ENCODE measurements around the gene CACNA1A. TPM values are rescaled to one million over a fixed set of nuclear protein-coding genes. Genes with fewer than 3 reads are reported as not detected.
"Not testable (repeated sequence)": the region's sequence is repeated elsewhere in the genome, so short reads cannot be mapped to it uniquely, and the experiment has no call there.

Gene CACNA1A
- total RNA-seq, 1 experiment from 2014 or later = not detected

DNA sequence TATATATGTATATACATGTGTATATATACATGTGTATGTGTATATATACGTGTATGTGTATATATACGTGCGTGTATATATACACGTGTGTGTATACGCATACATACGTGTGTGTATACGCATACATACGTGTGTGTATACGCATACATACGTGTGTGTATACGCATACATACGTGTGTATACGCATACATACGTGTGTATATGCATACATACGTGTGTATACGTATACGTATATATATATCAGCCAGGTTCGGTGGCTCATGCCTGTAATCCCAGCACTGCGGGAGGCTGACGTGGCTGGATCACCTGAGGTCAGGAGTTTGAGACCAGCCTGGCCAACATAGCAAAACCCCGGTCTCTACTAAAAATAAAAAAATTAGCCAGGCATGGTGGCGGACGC, 321.4 kb downstream of the CACNA1A start:
- H3K27ac ChIP-seq (ENCODE audit: low read length); H3K79me2 ChIP-seq (ENCODE audit: low read length); H3K4me3 ChIP-seq (ENCODE audit: low read length); H3K9ac ChIP-seq (ENCODE audit: low read length); H3K36me3 ChIP-seq (ENCODE audit: insufficient read depth, low read length); H3K27me3 ChIP-seq (ENCODE audit: low read length); H4K20me1 ChIP-seq (ENCODE audit: insufficient read depth, low read depth, low read length); DNase-seq; H3K4me2 ChIP-seq (ENCODE audit: low read depth, low read length, poor library complexity, severe bottlenecking); H3K9me2 ChIP-seq (replicated peaks; ENCODE audit: insufficient read depth, low read length); H2AFZ ChIP-seq (ENCODE audit: low read length); H3K9me3 ChIP-seq (ENCODE audit: low read length); H3K4me1 ChIP-seq (ENCODE audit: low read length): not testable (repeated sequence)

GRCh38 chr19:13181747-13182388, 324.4 kb downstream of the CACNA1A start:
- Histone ChIP-seq H3K4me1 (ENCODE audit: low read length) (no peaks in the 10 kb centered on the region), H3K79me2 (ENCODE audit: low read length) (no peaks in the 10 kb centered on the region), H3K36me3 (ENCODE audit: insufficient read depth, low read length) (no peaks in the 10 kb centered on the region), H3K4me2 (ENCODE audit: low read depth, low read length, poor library complexity, severe bottlenecking) (no peak overlapping the region), H3K9me3 (ENCODE audit: low read length) (no peaks in the 10 kb centered on the region), H3K27ac (ENCODE audit: low read length) (no peak overlapping the region), H4K20me1 (ENCODE audit: insufficient read depth, low read depth, low read length) (no peaks in the 10 kb centered on the region), H3K9me2 (replicated peaks; ENCODE audit: insufficient read depth, low read length) (no peaks in the 10 kb centered on the region), H3K27me3 (ENCODE audit: low read length) (no peaks in the 10 kb centered on the region), H2AFZ (ENCODE audit: low read length) (no peak overlapping the region; the same call in 1 of the 2 replicates), H3K9ac (ENCODE audit: low read length) (no peak overlapping the region), H3K4me3 (ENCODE audit: low read length) (no peak overlapping the region)
- DNase-seq = no peak

GRCh38 chr19:13178291-13178690, 328.0 kb downstream of the CACNA1A start:
- H3K4me3 ChIP-seq (ENCODE audit: low read length); H3K4me2 ChIP-seq (ENCODE audit: low read depth, low read length, poor library complexity, severe bottlenecking); H3K9me3 ChIP-seq (ENCODE audit: low read length); H3K9ac ChIP-seq (ENCODE audit: low read length); H3K27me3 ChIP-seq (ENCODE audit: low read length); H3K4me1 ChIP-seq (ENCODE audit: low read length); H4K20me1 ChIP-seq (ENCODE audit: insufficient read depth, low read depth, low read length); H3K36me3 ChIP-seq (ENCODE audit: insufficient read depth, low read length); H2AFZ ChIP-seq (ENCODE audit: low read length); H3K27ac ChIP-seq (ENCODE audit: low read length); H3K9me2 ChIP-seq (replicated peaks; ENCODE audit: insufficient read depth, low read length); H3K79me2 ChIP-seq (ENCODE audit: low read length): not testable (repeated sequence)
- DNase-seq = peak; percentile 6

- not testable (repeated sequence) for H4K20me1 ChIP-seq (ENCODE audit: insufficient read depth, low read depth, low read length); H3K4me1 ChIP-seq (ENCODE audit: low read length)
These were observed 328.7 kb downstream of the CACNA1A start for GRCh38 chr19:13177584-13177983.

DNA sequence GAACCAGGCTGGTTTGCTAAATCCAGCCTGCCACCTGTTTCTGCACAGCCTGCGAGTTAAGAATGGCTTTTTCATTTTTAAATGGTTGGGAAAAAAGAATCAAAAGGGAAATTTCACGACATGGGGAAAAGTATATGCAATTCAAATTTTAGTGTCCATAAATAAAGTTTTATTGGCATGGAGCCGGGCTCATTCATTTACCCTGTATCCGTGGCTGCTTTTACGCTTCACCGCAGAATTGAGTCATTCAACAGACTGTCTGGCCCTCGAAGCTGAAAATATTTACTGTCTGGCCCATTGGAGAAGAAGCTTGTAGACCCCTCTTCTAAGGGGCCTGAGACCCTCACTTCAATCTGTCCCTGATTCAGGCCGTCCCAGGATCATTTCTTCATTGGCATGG, 329.9 kb downstream of the CACNA1A start:
- Histone ChIP-seq H3K4me2 (ENCODE audit: low read depth, low read length, poor library complexity, severe bottlenecking) (no peak overlapping the region), H3K4me3 (ENCODE audit: low read length) (no peak overlapping the region), H3K27me3 (ENCODE audit: low read length) (no peaks in the 10 kb centered on the region), H3K36me3 (ENCODE audit: insufficient read depth, low read length) (no peaks in the 10 kb centered on the region), H3K9me3 (ENCODE audit: low read length) (no peaks in the 10 kb centered on the region), H3K9me2 (replicated peaks; ENCODE audit: insufficient read depth, low read length) (no peaks in the 10 kb centered on the region), H3K27ac (ENCODE audit: low read length) (no peak overlapping the region), H3K79me2 (ENCODE audit: low read length) (no peaks in the 10 kb centered on the region), H3K9ac (ENCODE audit: low read length) (no peak overlapping the region), H2AFZ (ENCODE audit: low read length) (no peak overlapping the region), H4K20me1 (ENCODE audit: insufficient read depth, low read depth, low read length) (no peaks in the 10 kb centered on the region), H3K4me1 (ENCODE audit: low read length) (no peaks in the 10 kb centered on the region)
- DNase-seq = peak; percentile 35

More at GRCh38 chr19:13177584-13177983, 328.7 kb downstream of the CACNA1A start:
- not testable (repeated sequence) for H3K9ac ChIP-seq (ENCODE audit: low read length); H3K9me3 ChIP-seq (ENCODE audit: low read length); H3K4me3 ChIP-seq (ENCODE audit: low read length); H3K27me3 ChIP-seq (ENCODE audit: low read length); DNase-seq; H2AFZ ChIP-seq (ENCODE audit: low read length); H3K9me2 ChIP-seq (replicated peaks; ENCODE audit: insufficient read depth, low read length); H3K27ac ChIP-seq (ENCODE audit: low read length); H3K4me2 ChIP-seq (ENCODE audit: low read depth, low read length, poor library complexity, severe bottlenecking); H3K79me2 ChIP-seq (ENCODE audit: low read length); H3K36me3 ChIP-seq (ENCODE audit: insufficient read depth, low read length)

DNA sequence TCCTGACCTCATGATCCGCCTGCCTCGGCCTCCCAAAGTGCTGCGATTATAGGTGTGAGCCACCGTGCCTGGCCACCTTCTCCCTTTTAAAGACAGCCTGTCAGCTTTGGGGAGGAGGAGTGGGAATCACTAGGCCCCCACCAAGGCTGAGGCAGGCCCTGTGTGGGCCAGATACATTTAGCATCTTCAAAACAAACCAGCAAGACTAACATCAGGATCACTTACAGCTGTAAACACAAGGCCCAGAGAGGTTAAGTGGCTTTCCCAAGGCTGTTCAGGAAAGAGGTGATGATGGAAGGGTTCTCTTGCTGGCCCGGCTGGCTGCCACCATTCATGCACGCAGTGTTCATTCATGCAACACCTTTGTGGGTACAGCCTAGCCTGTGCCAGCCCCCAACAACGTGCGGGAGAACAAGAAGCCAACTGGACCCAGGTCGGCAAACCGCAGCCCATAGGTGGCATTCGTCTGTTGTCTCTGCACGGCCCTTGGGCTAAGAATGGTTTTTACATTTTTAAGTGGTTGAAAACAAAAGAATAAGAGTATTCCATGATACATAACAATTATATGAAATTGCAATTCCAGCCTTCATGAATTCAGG, 333.0 kb downstream of the CACNA1A start:
- H3K4me3 ChIP-seq (ENCODE audit: low read length) = no peak overlapping the region
- H3K9me2 ChIP-seq (replicated peaks; ENCODE audit: insufficient read depth, low read length) = no peaks in the 10 kb centered on the region
- peak; percentile 27 for DNase-seq
- H3K27me3 ChIP-seq (ENCODE audit: low read length) = no peaks in the 10 kb centered on the region
- no peaks in the 10 kb centered on the region for H3K36me3 ChIP-seq (ENCODE audit: insufficient read depth, low read length)
- H3K9ac ChIP-seq (ENCODE audit: low read length) = no peak overlapping the region
- no peak overlapping the region for H2AFZ ChIP-seq (ENCODE audit: low read length)
- H3K4me2 ChIP-seq (ENCODE audit: low read depth, low read length, poor library complexity, severe bottlenecking) = no peak overlapping the region
- no peaks in the 10 kb centered on the region for H4K20me1 ChIP-seq (ENCODE audit: insufficient read depth, low read depth, low read length)
- H3K9me3 ChIP-seq (ENCODE audit: low read length) = no peaks in the 10 kb centered on the region
- no peak overlapping the region for H3K27ac ChIP-seq (ENCODE audit: low read length)
- H3K79me2 ChIP-seq (ENCODE audit: low read length) = no peaks in the 10 kb centered on the region
- no peaks in the 10 kb centered on the region for H3K4me1 ChIP-seq (ENCODE audit: low read length)

DNA sequence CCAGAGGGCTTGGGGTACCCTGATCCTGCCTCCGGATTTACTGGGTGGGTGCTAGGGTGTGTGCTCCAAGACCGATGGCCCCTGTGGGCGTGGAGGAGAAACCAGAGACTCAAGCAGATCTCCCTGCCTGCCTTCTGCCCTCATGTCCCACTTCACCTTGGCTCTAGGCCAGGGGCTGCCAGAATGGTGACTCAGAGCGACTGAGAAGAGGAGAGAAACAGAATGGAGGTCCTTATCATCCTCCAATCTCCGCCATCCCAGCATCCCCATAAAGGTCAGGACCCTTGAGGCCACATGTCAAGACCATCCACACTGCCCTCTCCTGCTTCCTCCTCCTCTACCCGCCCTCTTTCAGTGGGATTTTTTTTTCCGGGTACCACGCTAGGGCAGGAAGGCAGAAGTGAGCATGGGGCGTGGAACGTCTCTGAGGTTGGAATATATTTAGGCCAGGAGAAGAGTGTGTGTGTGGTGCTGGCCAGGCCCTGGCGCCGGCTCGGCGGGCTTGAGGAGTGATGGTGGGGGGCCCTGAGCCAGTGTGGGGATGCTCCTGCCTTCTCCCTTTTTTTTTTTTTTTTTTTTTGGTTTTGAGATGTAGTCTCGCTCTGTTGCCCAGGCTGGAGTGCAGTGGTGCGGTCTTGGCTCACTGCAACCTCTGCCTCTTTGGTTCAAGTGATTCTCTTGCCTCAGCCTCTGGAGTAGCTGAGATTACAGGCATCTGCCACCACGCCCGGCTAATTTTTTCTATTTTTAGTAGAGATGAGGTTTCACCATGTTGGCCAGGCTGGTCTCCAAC, 333.7 kb downstream of the CACNA1A start:
- no peaks in the 10 kb centered on the region for H3K9me2 ChIP-seq (replicated peaks; ENCODE audit: insufficient read depth, low read length)
- no peak overlapping the region for H3K27ac ChIP-seq (ENCODE audit: low read length)
- H3K4me1 ChIP-seq (ENCODE audit: low read length) = no peaks in the 10 kb centered on the region
- H2AFZ ChIP-seq (ENCODE audit: low read length) = no peak overlapping the region
- DNase-seq = peak; percentile 24
- H3K4me3 ChIP-seq (ENCODE audit: low read length) = no peak overlapping the region
- no peaks in the 10 kb centered on the region for H3K79me2 ChIP-seq (ENCODE audit: low read length)
- H3K27me3 ChIP-seq (ENCODE audit: low read length) = no peaks in the 10 kb centered on the region
- H3K9ac ChIP-seq (ENCODE audit: low read length) = no peak overlapping the region
- H3K9me3 ChIP-seq (ENCODE audit: low read length) = no peaks in the 10 kb centered on the region
- H4K20me1 ChIP-seq (ENCODE audit: insufficient read depth, low read depth, low read length) = no peaks in the 10 kb centered on the region
- no peak overlapping the region for H3K4me2 ChIP-seq (ENCODE audit: low read depth, low read length, poor library complexity, severe bottlenecking)
- no peaks in the 10 kb centered on the region for H3K36me3 ChIP-seq (ENCODE audit: insufficient read depth, low read length)

DNA sequence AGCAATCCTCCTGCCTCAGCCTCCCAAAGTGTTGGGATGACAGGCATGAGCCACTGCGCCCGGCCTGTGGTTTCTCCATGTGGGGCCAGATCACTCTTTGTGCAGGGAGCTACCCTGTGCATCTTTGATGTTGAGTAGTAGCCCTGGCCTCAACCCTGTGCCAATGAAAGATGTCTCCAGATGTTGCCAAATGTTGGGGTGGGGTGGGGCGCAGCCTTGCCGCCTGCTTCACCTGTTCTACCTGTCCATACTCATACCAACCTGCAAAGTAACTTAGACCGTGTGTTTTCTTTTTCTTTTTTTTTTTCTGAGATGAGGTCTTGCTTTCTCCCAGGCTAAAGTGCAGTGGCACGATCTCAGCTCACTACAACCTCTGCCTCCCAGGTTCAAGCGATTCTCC, 335.1 kb downstream of the CACNA1A start:
- H3K4me1 ChIP-seq (ENCODE audit: low read length) = no peaks in the 10 kb centered on the region
- no peaks in the 10 kb centered on the region for H3K36me3 ChIP-seq (ENCODE audit: insufficient read depth, low read length)
- no peaks in the 10 kb centered on the region for H4K20me1 ChIP-seq (ENCODE audit: insufficient read depth, low read depth, low read length)
- no peak overlapping the region for H3K4me2 ChIP-seq (ENCODE audit: low read depth, low read length, poor library complexity, severe bottlenecking)
- no peak for DNase-seq
- no peak overlapping the region for H3K9ac ChIP-seq (ENCODE audit: low read length)
- no peaks in the 10 kb centered on the region for H3K27me3 ChIP-seq (ENCODE audit: low read length)
- no peak overlapping the region for H3K27ac ChIP-seq (ENCODE audit: low read length)
- H3K9me2 ChIP-seq (replicated peaks; ENCODE audit: insufficient read depth, low read length) = no peaks in the 10 kb centered on the region
- no peaks in the 10 kb centered on the region for H3K79me2 ChIP-seq (ENCODE audit: low read length)
- no peak overlapping the region for H3K4me3 ChIP-seq (ENCODE audit: low read length)
- no peak overlapping the region for H2AFZ ChIP-seq (ENCODE audit: low read length)
- H3K9me3 ChIP-seq (ENCODE audit: low read length) = no peaks in the 10 kb centered on the region
